GM18498 (cell line): ENCODE results near the gene COA1.
"Not testable (repeated sequence)": the region's sequence is repeated elsewhere in the genome, so short reads cannot be mapped to it uniquely, and the experiment has no call there.

ENCODE experiments used
- ATAC-seq: cut with Tn5 transposase; IDR thresholded peaks from one replicate; pipeline ENCODE4 v1.9.1; 2021; ENCODE audit warnings: mild to moderate bottlenecking, moderate library complexity; ENCODE audit not compliant: unreplicated experiment

COA1 gene

DNA sequence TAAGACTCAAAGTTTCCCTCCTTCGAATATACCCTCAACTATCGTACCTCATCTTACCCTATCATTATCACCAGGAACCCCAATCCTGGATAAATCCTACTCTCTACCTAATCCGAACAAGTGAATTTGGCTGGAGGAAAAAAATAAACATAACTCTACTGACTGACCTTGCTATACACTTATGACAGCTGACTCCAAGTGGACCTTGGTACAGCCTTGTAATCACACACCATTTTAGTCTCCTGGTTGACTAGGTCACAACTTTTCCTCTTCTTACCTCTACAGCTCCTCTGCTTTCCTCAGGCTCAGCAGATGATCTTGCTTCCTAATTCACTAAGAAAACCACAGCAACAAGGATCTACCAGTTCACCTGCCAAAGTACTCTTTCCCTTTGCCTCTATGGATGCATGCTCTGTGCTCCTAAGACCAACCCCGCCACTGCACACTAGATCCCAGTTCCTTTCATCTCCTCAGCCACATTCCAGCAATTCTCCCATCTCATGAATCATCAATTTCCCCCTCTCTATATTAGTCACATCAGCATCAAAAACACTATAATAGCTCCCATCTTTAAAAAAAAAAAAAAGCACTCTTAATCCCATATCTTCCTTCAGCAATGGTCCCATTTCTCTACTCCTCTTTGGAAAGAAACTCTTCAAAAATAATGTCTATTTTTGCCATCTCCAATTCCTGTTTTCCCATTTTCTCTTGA is 35.5 kb downstream of the COA1 start:
- ATAC-seq, result no peak

- no peak for ATAC-seq
These were observed 36.5 kb downstream of the COA1 start for GRCh38 chr7:43692582-43693373.

GRCh38 chr7:43691611-43692010 is 37.7 kb downstream of the COA1 start:
- ATAC-seq, result no peak

DNA sequence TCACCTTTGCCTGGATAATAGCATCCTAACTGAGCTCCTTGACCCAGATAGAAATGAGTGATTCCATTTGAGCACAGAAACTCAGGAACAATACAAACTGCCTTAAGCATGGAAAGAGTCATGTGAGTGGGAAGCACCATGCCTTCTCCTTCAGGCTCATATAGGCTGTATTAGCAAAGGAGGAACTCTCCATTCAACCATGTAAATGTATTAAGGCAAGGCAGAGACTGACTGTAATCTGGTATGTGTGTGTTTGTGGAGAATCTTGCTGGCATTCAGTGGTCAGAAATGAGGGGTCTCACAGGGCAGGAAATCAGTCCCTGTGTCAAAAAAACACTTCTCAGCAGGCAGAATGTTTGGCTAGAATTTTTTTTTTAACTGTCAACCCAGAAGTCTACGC is 40.2 kb downstream of the COA1 start:
- ATAC-seq, result no peak

GRCh38 chr7:43687866-43688265 is 41.5 kb downstream of the COA1 start:
- not testable (repeated sequence) for ATAC-seq

DNA sequence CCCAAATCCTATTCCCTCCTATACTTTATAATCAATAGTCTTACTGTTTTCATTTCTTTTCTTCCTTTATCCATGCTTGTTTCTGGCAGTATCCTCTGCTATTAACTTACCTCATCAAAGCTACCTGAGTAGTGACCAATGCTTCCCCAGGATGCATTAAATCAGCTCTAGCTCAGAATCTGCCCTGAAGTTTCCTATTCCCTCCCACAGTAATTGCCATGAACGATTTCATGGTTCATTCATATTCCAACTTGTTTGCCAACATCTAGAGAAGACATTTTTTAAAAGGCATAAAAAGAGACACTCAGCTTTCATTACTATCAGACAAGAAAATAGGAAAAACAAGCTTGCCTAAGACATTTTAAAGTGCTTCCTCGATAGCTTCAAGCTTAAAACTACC is 42.3 kb downstream of the COA1 start:
- no peak for ATAC-seq

GRCh38 chr7:43680736-43681135 is 48.6 kb downstream of the COA1 start:
- no peak for ATAC-seq

- no peak for ATAC-seq
These were observed 49.9 kb downstream of the COA1 start for GRCh38 chr7:43679210-43680068.

DNA sequence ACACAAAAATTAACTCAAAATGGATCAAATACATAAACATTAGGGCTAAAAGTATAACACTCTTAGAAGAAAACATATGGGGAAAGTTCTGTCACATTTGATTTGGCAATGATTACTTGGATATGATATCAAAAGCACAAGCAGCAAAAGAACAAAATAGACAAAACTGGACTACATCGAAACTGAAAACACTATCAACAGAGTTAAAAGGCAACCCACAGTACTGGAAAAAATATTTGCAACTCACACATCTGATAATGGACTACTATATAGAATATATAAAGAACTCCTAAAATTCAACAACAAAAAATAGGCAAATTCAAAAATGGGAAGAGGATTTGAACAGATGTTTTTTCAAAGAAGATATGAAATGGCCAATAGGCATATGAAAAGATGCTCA is 51.0 kb downstream of the COA1 start:
- no peak for ATAC-seq

- no peak for ATAC-seq
These were observed 51.5 kb downstream of the COA1 start for GRCh38 chr7:43677864-43678263.

- ATAC-seq, result no peak
These were observed 54.5 kb downstream of the COA1 start for GRCh38 chr7:43674559-43675436.

DNA sequence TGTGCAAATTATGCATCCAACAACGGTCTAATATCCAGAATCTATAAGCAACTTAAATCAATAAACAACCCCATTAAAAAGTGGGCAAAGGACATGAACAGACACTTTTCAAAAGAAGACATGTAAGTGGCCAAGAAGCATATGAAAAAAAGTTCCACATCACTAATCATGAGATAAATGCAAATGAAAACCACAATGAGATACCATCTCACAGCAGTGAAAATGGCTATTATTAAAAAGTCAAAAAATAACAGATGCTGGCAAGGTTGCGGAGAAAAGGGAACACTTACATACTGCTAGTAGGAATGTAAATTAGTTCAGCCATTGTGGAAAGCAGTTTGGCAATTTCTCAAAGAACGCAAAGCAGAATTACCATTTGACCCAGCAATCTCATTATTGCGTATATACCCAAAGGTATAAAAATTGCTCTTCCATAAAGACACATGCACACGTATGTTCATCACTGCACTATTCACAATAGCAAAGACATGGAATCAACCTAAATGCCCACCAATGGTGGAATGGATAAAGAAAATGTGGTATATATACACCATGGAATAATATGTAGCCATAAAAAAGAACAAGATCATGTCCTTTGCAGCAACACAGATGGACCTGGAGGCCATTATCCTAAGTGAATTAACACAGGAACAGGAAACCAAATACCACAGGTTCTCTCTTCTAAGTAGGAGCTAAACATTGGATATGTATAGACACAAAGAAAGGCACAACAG is 55.9 kb downstream of the COA1 start:
- not testable (repeated sequence) for ATAC-seq

- ATAC-seq, result no peak
These were observed 57.8 kb downstream of the COA1 start for GRCh38 chr7:43671521-43671920.

DNA sequence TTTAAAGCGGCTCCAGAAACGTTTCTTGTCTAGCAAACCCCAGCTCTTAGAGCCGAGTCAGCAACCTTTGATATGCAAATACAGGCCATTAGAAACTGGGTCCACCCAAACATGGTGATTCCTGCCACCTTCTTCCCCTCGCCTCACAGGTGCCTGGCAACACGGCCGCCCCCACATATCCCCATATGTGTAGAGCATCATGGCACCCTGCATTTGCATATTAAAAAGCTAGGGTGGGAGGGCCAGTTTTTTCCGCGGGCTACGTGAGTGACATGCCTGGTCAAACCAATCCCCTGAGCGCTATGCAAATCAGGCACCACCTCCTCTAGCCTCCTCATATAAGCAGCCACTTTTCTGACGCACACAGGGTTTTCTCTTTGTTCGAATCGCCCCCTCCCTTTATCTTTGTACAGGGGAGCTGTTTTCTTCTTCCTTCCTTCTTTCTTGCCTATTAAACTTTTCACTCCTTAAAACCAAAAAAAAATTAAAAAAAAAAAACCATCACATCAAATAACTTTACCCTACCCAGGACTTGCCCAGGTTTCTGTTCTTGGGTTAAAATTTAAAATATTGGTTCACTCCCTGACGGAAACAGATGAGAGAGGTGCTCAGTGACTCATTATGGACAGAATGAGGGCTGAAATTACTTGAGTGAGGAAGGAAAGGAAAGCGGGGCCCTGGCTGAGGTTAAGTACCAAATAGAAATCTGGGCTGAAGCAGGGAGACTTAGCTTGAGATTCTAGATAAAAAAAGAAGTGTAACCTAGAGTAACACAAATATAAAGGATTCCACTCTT is 59.8 kb downstream of the COA1 start:
- ATAC-seq, result no peak

DNA sequence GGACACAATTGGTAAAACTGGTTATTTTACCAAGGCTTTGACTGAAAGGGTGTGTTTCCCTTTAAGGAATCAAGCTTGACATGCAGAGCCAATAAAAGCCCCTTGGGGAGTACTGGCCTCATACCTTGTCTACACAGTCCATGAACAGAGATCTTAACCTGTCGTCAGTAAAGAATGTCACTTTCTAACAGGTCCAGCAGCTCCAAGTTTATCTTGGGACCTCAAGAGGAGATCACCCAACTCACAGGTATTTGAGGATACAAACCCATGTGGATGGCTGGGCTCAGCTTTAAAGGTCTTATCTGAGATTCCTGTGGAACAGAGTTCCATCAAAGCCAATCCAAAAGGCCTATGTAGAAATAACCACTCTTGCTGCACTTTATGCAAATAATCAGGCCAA is 61.3 kb downstream of the COA1 start:
- ATAC-seq, result no peak

DNA sequence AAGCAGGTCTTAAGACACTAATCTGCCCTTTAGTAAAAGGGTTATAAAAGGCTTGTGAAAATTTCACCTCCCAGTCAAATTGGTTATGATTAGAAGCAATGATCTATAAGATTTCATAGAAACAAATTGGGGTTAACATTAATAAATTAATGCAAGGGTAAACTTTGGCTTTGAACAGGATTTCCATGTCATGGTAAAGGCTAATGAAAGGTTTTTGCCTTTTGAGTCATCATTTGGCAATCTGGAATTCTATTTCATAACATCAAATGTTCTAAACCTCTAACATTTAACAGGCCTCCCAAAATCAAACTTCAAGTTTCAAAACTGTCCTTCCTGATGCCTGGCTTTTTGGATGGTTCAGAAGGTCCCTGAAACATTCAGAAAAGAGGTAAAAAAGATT is 62.4 kb downstream of the COA1 start:
- no peak for ATAC-seq

DNA sequence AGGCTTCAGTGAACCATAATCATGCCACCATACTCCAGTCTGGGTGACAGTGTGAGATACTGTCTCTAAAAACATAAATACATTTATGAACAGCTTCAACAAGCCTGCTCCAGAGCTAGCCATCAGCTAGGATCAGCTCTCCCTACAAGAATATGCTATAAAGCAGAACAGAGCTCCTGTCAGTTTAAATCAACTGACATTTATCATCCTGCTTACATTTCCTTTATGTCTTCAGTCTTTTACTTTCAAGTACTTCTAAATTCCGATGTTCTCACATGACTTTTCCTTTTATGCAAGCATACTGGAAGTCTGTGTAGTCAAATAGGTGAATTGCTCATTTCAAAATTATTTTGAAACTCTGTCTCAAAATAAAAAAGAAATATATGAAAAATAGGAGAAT is 64.6 kb downstream of the COA1 start:
- no peak for ATAC-seq

DNA sequence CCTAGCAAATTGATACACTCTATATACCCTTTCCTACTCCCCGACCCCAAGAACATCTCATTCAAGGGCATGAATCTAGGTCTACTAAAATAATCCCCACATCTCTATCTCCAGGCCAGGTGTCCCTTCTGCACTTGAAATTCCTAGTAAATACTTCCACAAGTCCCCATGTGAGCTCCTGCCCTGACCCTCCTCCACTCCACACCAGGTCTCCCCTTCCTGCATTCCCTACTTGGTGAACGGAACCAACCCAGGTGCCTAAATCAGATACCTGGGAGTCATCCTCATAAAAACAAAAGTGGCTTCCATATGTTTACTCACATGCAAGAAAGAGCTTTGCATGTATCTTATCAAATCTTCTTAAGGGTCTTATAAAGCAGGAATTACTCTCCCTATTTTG is 69.2 kb downstream of the COA1 start:
- no peak for ATAC-seq

GRCh38 chr7:43659549-43659896 is 69.8 kb downstream of the COA1 start:
- no peak for ATAC-seq
